Tibial nerve (tissue), 4 donors: ENCODE data around the gene H3-3A. TPM values are rescaled to one million over a fixed set of nuclear protein-coding genes. Genes with fewer than 3 reads are reported as not detected.

Source experiments
- DNase-seq, 2 donors: peaks; one replicate each; pipeline ENCODE4 v3.0.0-alpha.2; 2019; ENCODE audit warnings: low spot score in 2 of 2
- H3K27ac ChIP-seq, 4 donors: fragments of 200-600 bp; sonication (generic) in 3 of 4; one replicate each; pipeline ENCODE4 v1.5.1; 2017 to 2019; ENCODE audit warnings: mild to moderate bottlenecking in 1 of 4
- H3K27me3 ChIP-seq, 2 donors: fragments of 200-600 bp; sonication (generic) in 1 of 2; one replicate each; pipeline versions ENCODE4 v1.5.1 to v1.6.0; 2017 to 2019
- H3K36me3 ChIP-seq, 3 donors: fragments of 200-600 bp; sonication (generic); one replicate each; pipeline ENCODE4 v1.5.1; 2018 to 2019
- H3K4me1 ChIP-seq, 4 donors: fragments of 200-600 bp; sonication (generic) in 3 of 4; one replicate each; pipeline ENCODE4 v1.5.1; 2017 to 2019
- H3K4me3 ChIP-seq, 4 donors: fragments of 200-600 bp; sonication (generic) in 3 of 4; one replicate each; pipeline ENCODE4 v1.5.1; 2017 to 2019; ENCODE audit warnings: mild to moderate bottlenecking in 1 of 4, moderate library complexity in 1 of 4
- H3K9me3 ChIP-seq, 4 donors: fragments of 200-600 bp; sonication (generic) in 3 of 4; one replicate each; pipeline ENCODE4 v1.5.1; 2017 to 2019
- EP300 ChIP-seq, 2 donors: sonication (generic); formaldehyde crosslinking; IDR thresholded peaks; one replicate each; pipeline ENCODE4 v1.6.1; 2017; ENCODE audit warnings: antibody characterized with exemption in 2 of 2, mild to moderate bottlenecking in 1 of 2
- POLR2A ChIP-seq, 2 donors: fragments of 450-650 bp; IDR thresholded peaks; one replicate each; pipeline ENCODE4 v1.6.1; 2017; ENCODE audit warnings: antibody characterized with exemption in 2 of 2, mild to moderate bottlenecking in 2 of 2, moderate library complexity in 2 of 2
- WGBS, 2 donors: methylation state at CpG; one replicate each; pipeline ENCODE4 v1.1.5; 2018; 5-methylcytosine and 5-hydroxymethylcytosine counted together
- total RNA-seq, 4 donors: library from RNA; depleted of rRNA; stranded (reverse); fragments of >200 nt; gene quantifications; one replicate each; pipeline ENCODE4 v1.1.0, GENCODE V29; 2016
- TF ChIP-seq, protein P1 (sequence below), 5 experiments: fragments of 200-600 bp in 3 of 5; fragments of 450-650 bp in 2 of 5; sonication (generic) in 3 of 5; IDR thresholded peaks; one replicate each; pipeline ENCODE4 v1.5.1; 2016 to 2019; ENCODE audit warnings: antibody characterized with exemption in 5 of 5, mild to moderate bottlenecking in 3 of 5, moderate library complexity in 2 of 5

H3-3A gene
- total RNA-seq, 4 donors from 2014 or later: 193 to 204 (median 197) TPM

DNA sequence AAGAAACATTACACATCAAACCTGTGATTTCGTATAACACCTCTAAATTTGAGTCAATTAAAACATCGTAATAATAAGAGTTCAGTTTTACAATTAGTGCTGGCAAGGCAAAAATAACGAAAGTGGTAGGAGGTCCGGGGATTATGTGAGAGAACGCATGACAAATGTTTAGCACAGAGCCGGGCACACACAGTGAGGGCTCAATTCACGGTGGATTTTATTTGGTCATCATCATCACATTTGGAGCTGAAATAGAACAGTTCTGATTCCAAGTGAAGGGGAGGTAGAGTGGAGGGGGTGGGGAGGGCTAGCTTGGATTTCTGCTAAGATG lies 20.0 kb downstream of the H3-3A start:
- peaks cover 0 to 12% (median 5%) of the 10 kb centered on the region in 4 donors for H3K4me1 ChIP-seq
- peak overlapping the region in 3 of 4 donors; percentile 63 to 87 (median 70) for H3K27ac ChIP-seq
- DNase-seq: no peak
- no peaks in the 10 kb centered on the region for H3K27me3 ChIP-seq
- no peaks in the 10 kb centered on the region for H3K9me3 ChIP-seq
- 70 to 73% methylated on average over 7 of the region's 7 CpGs for WGBS, 2 donors
- H3K36me3 ChIP-seq: no peaks in the 10 kb centered on the region
- H3K4me3 ChIP-seq: peak overlapping the region; percentile 64 to 90 (median 84)
- TF ChIP-seq EP300 (IDR thresholded peaks at IDR 0.05) (no peak), POLR2A (IDR thresholded peaks at IDR 0.05) (no peak)
- TF ChIP-seq, protein P1, sequence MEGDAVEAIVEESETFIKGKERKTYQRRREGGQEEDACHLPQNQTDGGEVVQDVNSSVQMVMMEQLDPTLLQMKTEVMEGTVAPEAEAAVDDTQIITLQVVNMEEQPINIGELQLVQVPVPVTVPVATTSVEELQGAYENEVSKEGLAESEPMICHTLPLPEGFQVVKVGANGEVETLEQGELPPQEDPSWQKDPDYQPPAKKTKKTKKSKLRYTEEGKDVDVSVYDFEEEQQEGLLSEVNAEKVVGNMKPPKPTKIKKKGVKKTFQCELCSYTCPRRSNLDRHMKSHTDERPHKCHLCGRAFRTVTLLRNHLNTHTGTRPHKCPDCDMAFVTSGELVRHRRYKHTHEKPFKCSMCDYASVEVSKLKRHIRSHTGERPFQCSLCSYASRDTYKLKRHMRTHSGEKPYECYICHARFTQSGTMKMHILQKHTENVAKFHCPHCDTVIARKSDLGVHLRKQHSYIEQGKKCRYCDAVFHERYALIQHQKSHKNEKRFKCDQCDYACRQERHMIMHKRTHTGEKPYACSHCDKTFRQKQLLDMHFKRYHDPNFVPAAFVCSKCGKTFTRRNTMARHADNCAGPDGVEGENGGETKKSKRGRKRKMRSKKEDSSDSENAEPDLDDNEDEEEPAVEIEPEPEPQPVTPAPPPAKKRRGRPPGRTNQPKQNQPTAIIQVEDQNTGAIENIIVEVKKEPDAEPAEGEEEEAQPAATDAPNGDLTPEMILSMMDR (IDR thresholded peaks at IDR 0.05): no peak

DNA sequence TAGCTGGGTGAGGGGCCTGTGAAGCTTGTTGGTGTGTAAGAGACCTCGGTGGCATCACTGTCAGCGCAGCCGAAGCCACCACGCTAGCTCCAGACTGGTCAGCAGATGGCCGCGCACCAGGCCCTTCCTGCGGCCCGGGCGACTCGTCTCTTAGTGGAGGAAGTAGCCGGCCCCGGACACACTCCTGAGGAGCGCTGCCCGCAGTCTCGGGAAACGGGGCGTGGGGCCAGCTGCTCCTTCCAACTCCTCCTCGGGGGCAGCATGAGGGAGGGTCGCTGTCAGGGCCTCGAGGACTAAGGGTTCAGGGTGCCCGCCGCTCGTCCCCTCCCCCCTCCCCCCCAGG lies 20.4 kb downstream of the H3-3A start:
- H3K4me1 ChIP-seq: peaks cover 0 to 12% (median 5%) of the 10 kb centered on the region in 4 donors
- peak; percentile 35 to 59 for DNase-seq

DNA sequence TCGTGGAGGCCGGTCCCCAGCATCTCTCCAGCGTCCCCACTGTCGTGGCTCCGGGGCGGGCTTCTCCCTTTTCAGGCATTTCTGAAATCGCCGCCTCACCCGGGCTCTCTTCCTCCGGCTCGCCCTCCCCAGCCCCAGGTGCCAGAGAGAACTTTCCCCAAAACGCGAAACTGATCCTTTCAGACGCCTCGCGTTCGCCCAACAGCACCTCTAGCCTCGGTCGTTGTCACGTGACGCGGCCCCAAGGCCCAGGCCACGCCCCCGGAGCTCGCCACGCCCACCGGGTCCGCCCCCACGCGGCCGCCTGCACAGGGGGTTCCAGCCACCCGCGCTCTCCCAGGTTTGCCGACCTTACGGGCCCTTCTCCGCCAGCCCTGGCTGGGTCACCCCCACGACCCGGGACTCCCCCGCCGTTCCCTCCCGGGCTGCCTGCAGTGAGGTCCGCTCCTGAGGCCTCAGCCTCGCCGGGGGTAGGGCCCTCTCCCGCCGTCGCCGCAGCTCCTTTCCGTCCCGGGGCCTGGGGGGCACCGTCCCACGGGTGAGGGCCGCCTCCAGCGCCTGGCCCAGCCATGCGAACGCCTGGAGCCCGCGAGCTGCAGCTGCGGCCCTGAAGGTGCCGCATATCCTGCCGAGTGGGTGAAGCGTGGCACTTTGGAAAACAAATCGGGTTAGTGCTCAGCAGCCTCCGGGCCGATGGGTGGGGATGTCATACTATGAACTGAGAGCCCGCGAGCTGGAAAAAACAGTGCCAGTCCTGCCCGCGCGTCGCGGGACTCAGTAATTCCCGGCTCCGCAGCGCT lies 21.0 kb downstream of the H3-3A start:
- no peaks in the 10 kb centered on the region for H3K27me3 ChIP-seq
- 2 to 3% methylated on average over 33 to 59 of the region's 75 CpGs for WGBS, 2 donors
- H3K36me3 ChIP-seq: no peaks in the 10 kb centered on the region
- DNase-seq: peak; percentile 89 to 96
- peak overlapping the region; percentile 11 to 87 (median 66) for H3K27ac ChIP-seq
- TF ChIP-seq POLR2A (IDR thresholded peaks at IDR 0.05) (peak; percentile 29 to 49), EP300 (IDR thresholded peaks at IDR 0.05) (peak in 1 of 2 donors; percentile 55)
- TF ChIP-seq, protein P1 (IDR thresholded peaks at IDR 0.05): peak in 1 of 5 experiments; percentile 11
- no peaks in the 10 kb centered on the region for H3K9me3 ChIP-seq
- H3K4me3 ChIP-seq: peak overlapping the region; percentile 64 to 90 (median 84)
- H3K4me1 ChIP-seq: peaks cover 0 to 12% (median 5%) of the 10 kb centered on the region in 4 donors

More for the DNA sequence above, 20.4 kb downstream of the H3-3A start:
- Histone ChIP-seq H3K27me3 (no peaks in the 10 kb centered on the region), H3K27ac (peak overlapping the region; percentile 11 to 87 (median 66)), H3K36me3 (no peaks in the 10 kb centered on the region), H3K4me3 (peak overlapping the region; percentile 64 to 90 (median 84)), H3K9me3 (no peaks in the 10 kb centered on the region)
- WGBS, 2 donors: 1 to 4% methylated on average over 5 to 12 of the region's 23 CpGs
- TF ChIP-seq EP300 (IDR thresholded peaks at IDR 0.05) (no peak), POLR2A (IDR thresholded peaks at IDR 0.05) (no peak)
- TF ChIP-seq, protein P1 (IDR thresholded peaks at IDR 0.05): no peak

DNA sequence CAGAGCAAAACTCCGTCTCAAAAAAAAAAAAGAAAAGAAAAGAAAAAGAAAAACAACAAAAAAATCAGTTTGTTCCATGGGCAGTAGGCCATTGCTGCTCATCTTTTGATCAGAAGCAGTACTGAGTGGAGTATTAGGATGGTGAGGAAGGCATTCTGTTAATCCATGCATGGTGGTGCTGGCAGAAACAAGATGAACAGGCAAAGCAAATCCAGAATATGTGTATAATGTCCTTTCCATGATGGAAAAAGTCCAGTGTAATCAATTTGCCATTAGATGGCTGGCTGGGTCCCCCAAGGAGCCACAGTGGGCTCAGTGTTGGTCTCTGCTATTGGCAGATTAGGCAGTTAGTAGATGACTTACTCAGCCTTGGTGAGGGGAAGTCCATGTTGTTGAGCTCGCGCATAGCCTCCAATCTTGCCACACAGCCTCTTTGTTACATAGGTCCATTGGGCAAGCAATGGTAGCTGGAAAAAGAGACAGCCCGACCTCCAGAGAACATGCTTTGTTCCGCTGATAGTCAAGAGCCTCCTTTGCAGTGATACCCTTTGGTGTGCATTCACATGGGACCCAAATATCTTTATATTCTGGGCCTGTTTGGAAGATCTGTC lies 23.3 kb downstream of the H3-3A start:
- H3K9me3 ChIP-seq: no peaks in the 10 kb centered on the region
- no peak overlapping the region for H3K27ac ChIP-seq
- H3K27me3 ChIP-seq: no peaks in the 10 kb centered on the region
- WGBS, 2 donors: 89 to 90% methylated on average over 5 of the region's 5 CpGs
- H3K36me3 ChIP-seq: no peaks in the 10 kb centered on the region
- DNase-seq: no peak
- H3K4me3 ChIP-seq: no peak overlapping the region
- TF ChIP-seq, protein P1 (IDR thresholded peaks at IDR 0.05): no peak
- TF ChIP-seq EP300 (IDR thresholded peaks at IDR 0.05) (no peak), POLR2A (IDR thresholded peaks at IDR 0.05) (no peak)
- peaks cover 0 to 12% (median 5%) of the 10 kb centered on the region in 4 donors for H3K4me1 ChIP-seq

DNA sequence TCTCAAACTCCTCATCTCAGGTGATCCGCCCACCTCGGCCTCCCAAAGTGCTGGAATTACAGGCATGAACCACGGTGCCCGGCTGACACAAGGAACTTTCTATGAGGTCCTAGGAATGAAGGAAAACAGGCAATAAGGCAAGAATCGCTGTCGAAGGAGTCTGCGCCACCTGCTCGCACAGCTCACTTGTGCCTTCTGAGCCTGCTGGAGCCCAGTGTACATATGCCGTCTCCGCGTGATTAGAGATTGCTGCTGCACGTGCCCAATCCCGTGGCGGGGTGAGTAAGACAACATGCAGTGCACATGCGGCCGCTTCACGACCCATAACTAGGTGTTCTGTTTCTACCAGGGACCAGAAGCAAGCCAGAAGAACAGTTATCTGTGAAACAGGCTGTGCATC lies 24.3 kb downstream of the H3-3A start:
- H3K36me3 ChIP-seq: no peaks in the 10 kb centered on the region
- DNase-seq: no peak
- peaks cover 0 to 12% (median 5%) of the 10 kb centered on the region in 4 donors for H3K4me1 ChIP-seq
- H3K27me3 ChIP-seq: no peaks in the 10 kb centered on the region
- 89% methylated on average over 17 of the region's 17 CpGs for WGBS, 2 donors
- H3K9me3 ChIP-seq: no peaks in the 10 kb centered on the region
- no peak overlapping the region for H3K4me3 ChIP-seq
- TF ChIP-seq, protein P1 (IDR thresholded peaks at IDR 0.05): no peak
- TF ChIP-seq EP300 (IDR thresholded peaks at IDR 0.05) (no peak), POLR2A (IDR thresholded peaks at IDR 0.05) (no peak)
- no peak overlapping the region for H3K27ac ChIP-seq
